NB4 (cell line): Measurements from ENCODE around the gene KIAA0319L.

ENCODE experiments used
- DNase-seq: peaks from one replicate; pipeline ENCODE4 v3.0.0; 2010; ENCODE audit warnings: low read depth
- H3K4me3 ChIP-seq: one replicate; pipeline ENCODE4 v1.5.1; 2011; ENCODE audit warnings: mild to moderate bottlenecking, low read depth, low read length, moderate library complexity
- CTCF ChIP-seq: IDR thresholded peaks from one replicate; pipeline ENCODE4 v1.5.1; 2012; ENCODE audit warnings: low read depth, low read length
- MAX ChIP-seq: IDR thresholded peaks from 2 replicates; pipeline ENCODE4 v1.6.1; 2011; ENCODE audit warnings: low read depth, low read length
- MYC ChIP-seq: IDR thresholded peaks from 2 replicates; pipeline ENCODE4 v1.6.1; 2011; ENCODE audit warnings: low read depth, low read length
- POLR2A ChIP-seq: IDR thresholded peaks from 2 replicates; pipeline ENCODE4 v1.6.1; 2011; ENCODE audit warnings: mild to moderate bottlenecking; ENCODE audit not compliant: insufficient read length; ENCODE audit errors: extremely low read depth

Gene KIAA0319L

GRCh38 chr1:35461966-35462651, 95.1 kb downstream of the KIAA0319L start:
- no peak for DNase-seq
- TF ChIP-seq MYC (no peak), POLR2A (no peak), CTCF (no peak)

GRCh38 chr1:35460796-35461195, 96.4 kb downstream of the KIAA0319L start:
- TF ChIP-seq MAX (no peak), POLR2A (no peak), MYC (no peak), CTCF (no peak)
- no peak overlapping the region for H3K4me3 ChIP-seq
- DNase-seq = no peak

More at GRCh38 chr1:35461966-35462651, 95.1 kb downstream of the KIAA0319L start:
- no peak overlapping the region for H3K4me3 ChIP-seq

GRCh38 chr1:35454616-35455015, 102.6 kb downstream of the KIAA0319L start:
- peak; percentile 75 for DNase-seq
- TF ChIP-seq CTCF (no peak), MYC (peak; percentile 27; the same call in 1 of the 2 replicates), POLR2A (no peak), MAX (no peak)

GRCh38 chr1:35454176-35454575, 103.0 kb downstream of the KIAA0319L start:
- DNase-seq = peak; percentile 91
- TF ChIP-seq POLR2A (no peak), MYC (no peak; the same call in 1 of the 2 replicates), MAX (peak; percentile 42; the same call in 1 of the 2 replicates), CTCF (no peak)
- H3K4me3 ChIP-seq = peak overlapping the region; percentile 12

More at GRCh38 chr1:35454616-35455015, 102.6 kb downstream of the KIAA0319L start:
- H3K4me3 ChIP-seq = peak overlapping the region; percentile 12

- no peak for TF ChIP-seq MYC
- TF ChIP-seq POLR2A = no peak
- no peak for TF ChIP-seq MAX
- no peak for TF ChIP-seq CTCF
- no peak overlapping the region for H3K4me3 ChIP-seq
- no peak for DNase-seq
Observed at GRCh38 chr1:35453031-35453430, 104.2 kb downstream of the KIAA0319L start.
